Fibroblast of gingiva (primary cell): ENCODE measurements around the gene YBEY.

Experiments used
- DNase-seq: peaks from one replicate; pipeline ENCODE4 v3.0.0-alpha.2; 2011; ENCODE audit warnings: low read depth

YBEY gene

DNA sequence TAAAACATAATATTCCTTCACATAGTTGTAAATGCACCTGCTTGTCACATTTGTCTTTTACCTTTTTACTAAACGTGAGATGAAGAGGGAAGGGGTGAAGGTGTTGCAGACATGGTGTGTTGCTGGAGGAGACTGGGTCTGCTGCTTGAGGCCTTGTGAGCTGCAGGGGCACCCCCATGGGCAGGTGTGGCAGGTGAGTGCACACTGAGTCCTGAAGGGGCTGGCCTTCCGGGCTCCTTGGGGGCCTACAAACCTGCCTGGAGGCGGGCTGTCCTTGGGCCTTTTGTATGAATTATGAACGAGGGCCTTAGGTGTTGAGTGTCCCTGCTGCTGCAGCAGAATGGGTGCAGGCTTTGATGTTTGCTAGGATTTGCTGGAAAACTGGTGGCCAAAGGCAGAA, 41.6 kb downstream of the YBEY start:
- no peak for DNase-seq

DNA sequence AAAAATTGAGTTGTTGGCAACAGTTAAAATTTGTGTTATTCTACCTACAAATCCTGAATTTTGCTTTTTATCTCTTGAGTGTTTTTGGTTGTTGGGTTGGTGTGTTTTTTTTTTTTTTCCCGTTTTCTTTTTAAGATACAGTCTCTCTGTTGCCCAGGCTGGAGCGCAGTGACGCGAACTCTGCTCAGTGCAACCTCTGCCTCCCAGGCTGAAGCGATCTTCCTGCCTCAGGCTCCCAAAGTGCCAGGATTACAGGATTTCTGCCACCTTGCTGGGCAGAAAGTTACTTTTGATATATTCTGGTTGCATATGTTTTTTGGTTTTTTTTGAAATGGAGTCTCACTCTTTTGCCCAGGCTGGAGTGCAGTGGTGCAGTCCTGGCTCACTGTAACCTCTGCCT, 42.0 kb downstream of the YBEY start:
- DNase-seq: no peak

DNA sequence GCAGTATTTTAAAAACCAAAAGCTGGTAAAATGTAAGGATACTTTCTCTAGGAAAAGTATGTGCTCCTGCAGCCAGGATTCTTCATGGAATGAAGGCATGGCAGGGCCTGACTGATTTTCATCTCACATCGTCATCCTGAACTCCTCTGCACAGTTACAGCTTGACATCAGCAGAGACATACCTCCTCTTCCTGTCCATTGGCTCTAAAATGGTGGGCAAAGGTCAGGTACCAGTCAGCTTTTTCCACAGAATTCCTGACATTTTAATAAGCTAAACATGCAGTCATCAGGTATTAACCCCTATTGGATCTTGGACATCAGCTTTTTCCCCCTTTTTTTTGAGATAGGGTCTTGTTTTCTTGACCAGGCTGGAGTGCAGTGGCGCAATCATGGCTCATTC, 43.7 kb downstream of the YBEY start:
- DNase-seq: no peak

DNA sequence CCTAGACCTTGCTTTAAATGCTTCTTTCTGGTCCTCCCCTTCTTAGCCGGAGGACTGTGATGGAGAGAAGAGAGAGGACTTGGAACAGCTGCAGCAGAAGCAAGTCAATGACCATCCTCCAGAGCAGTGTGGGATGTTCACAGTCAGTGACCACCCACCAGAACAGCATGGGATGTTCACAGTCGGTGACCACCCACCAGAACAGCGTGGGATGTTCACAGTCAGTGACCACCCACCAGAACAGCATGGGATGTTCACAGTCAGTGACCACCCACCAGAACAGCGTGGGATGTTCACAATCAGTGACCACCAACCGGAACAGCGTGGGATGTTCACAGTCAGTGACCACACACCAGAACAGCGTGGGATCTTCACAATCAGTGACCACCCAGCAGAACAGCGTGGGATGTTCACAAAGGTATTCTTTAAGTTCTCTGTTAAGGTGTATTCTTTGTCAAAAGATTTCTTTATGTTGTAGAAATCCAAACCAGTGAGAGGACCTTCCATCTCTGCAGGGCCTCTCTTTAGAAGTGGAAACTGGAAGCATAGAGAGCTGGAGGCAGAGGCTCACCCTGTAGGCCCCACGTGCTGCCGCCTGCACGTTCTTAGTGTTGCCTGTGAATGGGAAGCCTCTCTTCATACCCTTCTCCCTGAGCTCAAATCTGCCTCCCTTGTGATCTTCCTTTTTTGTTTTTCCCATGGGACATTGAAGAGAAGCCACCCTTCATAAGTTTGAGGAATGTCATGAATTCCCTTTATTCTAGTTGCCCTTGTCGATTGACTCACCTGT, 48.4 kb downstream of the YBEY start:
- no peak for DNase-seq

DNA sequence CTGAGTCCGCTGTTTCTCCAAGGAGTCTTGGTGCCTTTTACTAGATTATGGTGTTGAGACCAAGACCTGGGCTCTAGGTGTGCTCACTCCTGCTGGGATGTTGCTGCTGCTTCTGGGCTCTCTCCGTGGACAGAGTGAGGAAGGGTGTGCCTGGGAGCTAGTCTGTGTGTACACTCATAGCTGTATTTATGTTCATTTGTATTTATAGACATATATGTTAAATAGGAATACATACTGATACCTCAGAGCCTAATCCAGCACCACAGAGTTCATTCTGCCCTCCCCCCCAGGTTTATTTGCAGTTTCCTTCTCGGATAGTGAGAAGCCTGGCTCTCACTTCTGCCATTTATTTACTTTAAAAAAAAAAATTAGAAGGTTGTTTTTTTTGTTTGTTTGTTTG, 50.5 kb downstream of the YBEY start:
- no peak for DNase-seq

DNA sequence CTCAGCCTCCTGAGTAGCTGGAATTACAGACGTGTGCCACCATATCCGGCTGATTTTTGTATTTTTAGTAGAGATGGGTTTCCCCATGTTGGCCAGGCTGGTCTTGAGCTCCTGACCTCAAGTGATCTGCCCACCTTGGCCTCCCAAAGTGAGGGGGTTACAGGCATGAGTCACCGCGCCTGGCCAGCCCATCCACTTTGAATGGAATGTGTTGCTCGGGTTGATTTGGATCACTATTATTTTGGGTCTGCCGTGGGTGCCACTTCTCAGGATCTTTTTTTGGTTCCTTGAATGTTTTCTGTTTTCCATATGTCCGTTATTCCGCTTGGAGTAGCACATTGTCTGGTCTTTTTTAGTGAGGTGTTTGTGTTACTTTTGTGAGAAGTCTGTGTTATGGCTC, 54.9 kb downstream of the YBEY start:
- no peak for DNase-seq

DNA sequence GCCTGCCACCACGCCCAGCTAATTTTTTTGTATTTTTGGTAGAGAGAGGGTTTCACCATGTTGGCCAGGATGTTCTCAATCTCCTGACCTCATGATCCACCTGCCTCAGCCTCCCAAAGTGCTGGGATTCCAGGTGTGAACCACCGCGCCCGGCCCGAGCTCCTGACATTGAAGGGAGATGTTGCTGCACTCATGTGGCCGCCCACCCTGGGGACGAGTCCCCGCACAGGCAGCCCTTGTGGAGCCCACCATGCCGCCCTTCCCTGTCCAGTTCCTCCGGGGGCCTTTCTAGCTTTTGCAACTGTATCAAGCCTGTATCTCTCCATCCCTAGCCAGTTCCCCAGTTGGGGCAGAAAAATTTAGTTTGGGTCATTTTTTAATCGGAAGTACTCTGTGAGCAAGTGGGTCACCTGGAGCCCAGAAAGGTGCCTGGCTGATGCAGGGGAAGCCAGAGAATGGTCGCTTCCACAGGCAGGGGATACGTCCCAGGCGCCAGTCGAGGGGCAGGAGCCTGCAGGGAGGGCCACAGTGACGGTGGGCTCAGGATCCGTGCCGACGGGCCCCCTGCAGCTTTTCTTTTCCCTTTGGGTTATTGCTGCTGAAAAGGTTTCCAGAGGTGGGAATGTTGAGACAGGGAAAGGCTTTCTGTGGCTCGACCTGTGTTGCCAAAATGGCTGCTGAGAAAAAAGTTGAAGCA, 58.2 kb downstream of the YBEY start:
- DNase-seq: no peak

DNA sequence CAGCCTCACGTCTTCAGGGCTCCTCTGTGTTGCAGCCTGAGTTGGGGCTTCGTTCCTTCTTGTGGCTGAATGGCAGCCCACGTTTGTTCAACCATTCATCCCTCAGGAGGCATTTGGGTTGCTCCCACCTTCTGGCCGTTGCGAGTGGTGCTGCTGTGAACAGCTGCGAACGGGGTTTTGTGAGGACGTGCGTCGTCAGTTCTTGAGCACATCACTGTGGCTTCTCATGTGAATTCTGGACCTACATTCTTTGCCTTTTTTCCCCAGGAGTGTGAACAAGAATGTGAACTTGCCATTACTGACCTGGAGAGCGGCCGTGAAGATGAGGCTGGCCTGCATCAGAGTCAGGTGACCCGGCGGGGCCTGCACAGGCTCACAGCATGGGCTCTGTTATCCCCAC, 59.7 kb downstream of the YBEY start:
- no peak for DNase-seq

DNA sequence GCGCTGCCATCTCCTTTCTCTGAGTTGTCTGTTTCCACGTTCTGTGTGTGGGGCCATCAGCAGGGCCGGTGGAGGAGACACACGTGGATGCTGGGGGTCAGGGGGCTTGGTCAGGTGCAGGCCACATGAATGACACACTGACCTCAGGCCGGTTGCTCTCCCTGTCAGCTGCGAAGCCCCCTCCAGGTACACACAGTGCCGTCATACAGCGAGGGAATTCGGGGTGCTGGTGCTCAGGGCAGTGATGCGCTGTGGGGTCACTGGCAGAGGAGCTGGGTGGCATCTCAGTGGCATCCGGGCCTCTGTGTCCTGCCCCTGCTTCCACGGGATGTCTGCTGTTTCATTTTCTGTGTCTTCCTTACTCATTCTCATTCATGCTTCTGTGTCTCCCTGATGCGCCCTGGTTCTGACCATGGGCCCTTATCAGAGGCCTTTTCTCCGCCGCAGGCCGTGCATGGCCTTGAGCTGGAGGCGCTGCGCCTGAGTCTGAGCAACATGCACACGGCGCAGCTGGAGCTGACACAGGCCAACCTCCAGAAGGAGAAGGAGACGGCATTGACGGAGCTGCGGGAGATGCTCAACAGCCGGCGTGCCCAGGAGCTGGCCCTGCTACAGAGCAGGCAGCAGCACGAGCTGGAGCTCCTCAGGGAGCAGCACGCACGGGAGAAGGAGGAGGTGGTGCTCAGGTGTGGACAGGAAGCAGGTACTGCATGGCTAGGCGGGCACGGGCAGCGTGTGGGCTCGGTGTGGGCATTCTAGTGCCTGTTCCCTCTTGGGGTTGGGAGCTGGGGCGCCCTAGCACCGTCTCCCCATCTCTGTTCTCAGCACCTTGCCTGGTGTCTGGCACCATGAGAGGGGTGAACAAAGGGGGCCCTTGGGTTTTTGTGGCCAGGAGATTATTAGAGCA, 60.4 kb downstream of the YBEY start:
- DNase-seq: no peak

DNA sequence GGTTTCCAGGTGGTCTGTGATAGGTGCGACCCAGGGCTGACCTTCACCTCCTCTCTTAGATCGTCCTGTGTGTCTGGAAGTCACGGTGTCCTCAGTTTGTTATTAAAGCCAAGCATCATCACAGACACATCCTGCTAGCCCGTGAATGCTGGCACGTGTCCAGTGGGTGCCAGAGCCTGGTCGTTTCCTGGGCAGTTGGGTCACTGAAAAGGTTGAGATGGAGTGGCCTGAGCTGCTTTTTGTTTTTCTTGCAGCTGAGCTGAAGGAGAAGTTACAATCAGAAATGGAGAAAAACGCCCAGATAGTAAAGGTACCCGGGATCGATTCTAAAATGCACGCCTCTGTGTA, 61.0 kb downstream of the YBEY start:
- no peak for DNase-seq
